ENCODE measurements around the gene MISP. TPM values are rescaled to one million over a fixed set of nuclear protein-coding genes. Genes with fewer than 3 reads are reported as not detected.

MISP gene
- total and polyA plus RNA-seq, 2 of the 8 experiments (the other 6 are each of a cell fraction or from before 2014, with no cell fraction given), result 0.43 to 0.45 TPM

DNA sequence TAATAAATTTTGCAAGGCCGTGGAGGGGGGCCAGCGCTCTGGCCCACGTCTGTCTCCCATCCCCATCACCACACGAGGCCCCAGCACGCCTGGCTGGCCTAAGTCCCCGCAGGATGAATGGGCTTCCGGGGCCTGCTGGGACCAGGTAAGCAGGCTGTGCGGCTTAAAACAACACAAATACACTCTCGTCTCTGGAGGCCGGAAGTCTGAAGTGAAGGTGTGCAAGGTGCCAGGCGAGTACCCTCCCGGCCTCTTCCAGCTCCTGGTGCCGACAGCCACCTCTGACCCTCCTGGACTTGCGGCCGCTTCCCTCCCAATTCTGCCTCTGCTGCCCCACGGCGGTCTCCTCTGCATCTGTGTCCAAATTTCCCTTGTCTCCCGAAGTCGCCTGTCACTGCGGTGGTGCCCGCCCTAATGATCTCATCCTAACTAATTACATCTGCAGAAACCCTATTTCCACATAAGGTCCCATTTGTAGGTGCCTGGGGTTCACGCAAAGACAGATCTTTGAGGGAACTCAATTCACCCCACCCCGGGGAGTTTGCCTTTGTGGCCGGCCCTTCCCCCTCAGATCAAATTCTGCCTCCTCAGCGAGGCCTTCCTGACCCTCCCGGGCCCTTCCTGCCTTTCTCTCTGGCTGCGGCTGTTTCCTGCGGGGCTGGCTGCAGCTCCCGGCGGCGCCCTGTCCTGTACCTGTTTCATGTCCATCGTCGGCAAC lies 38.2 kb downstream of the MISP start (continued):
- TF ChIP-seq, protein P1, sequence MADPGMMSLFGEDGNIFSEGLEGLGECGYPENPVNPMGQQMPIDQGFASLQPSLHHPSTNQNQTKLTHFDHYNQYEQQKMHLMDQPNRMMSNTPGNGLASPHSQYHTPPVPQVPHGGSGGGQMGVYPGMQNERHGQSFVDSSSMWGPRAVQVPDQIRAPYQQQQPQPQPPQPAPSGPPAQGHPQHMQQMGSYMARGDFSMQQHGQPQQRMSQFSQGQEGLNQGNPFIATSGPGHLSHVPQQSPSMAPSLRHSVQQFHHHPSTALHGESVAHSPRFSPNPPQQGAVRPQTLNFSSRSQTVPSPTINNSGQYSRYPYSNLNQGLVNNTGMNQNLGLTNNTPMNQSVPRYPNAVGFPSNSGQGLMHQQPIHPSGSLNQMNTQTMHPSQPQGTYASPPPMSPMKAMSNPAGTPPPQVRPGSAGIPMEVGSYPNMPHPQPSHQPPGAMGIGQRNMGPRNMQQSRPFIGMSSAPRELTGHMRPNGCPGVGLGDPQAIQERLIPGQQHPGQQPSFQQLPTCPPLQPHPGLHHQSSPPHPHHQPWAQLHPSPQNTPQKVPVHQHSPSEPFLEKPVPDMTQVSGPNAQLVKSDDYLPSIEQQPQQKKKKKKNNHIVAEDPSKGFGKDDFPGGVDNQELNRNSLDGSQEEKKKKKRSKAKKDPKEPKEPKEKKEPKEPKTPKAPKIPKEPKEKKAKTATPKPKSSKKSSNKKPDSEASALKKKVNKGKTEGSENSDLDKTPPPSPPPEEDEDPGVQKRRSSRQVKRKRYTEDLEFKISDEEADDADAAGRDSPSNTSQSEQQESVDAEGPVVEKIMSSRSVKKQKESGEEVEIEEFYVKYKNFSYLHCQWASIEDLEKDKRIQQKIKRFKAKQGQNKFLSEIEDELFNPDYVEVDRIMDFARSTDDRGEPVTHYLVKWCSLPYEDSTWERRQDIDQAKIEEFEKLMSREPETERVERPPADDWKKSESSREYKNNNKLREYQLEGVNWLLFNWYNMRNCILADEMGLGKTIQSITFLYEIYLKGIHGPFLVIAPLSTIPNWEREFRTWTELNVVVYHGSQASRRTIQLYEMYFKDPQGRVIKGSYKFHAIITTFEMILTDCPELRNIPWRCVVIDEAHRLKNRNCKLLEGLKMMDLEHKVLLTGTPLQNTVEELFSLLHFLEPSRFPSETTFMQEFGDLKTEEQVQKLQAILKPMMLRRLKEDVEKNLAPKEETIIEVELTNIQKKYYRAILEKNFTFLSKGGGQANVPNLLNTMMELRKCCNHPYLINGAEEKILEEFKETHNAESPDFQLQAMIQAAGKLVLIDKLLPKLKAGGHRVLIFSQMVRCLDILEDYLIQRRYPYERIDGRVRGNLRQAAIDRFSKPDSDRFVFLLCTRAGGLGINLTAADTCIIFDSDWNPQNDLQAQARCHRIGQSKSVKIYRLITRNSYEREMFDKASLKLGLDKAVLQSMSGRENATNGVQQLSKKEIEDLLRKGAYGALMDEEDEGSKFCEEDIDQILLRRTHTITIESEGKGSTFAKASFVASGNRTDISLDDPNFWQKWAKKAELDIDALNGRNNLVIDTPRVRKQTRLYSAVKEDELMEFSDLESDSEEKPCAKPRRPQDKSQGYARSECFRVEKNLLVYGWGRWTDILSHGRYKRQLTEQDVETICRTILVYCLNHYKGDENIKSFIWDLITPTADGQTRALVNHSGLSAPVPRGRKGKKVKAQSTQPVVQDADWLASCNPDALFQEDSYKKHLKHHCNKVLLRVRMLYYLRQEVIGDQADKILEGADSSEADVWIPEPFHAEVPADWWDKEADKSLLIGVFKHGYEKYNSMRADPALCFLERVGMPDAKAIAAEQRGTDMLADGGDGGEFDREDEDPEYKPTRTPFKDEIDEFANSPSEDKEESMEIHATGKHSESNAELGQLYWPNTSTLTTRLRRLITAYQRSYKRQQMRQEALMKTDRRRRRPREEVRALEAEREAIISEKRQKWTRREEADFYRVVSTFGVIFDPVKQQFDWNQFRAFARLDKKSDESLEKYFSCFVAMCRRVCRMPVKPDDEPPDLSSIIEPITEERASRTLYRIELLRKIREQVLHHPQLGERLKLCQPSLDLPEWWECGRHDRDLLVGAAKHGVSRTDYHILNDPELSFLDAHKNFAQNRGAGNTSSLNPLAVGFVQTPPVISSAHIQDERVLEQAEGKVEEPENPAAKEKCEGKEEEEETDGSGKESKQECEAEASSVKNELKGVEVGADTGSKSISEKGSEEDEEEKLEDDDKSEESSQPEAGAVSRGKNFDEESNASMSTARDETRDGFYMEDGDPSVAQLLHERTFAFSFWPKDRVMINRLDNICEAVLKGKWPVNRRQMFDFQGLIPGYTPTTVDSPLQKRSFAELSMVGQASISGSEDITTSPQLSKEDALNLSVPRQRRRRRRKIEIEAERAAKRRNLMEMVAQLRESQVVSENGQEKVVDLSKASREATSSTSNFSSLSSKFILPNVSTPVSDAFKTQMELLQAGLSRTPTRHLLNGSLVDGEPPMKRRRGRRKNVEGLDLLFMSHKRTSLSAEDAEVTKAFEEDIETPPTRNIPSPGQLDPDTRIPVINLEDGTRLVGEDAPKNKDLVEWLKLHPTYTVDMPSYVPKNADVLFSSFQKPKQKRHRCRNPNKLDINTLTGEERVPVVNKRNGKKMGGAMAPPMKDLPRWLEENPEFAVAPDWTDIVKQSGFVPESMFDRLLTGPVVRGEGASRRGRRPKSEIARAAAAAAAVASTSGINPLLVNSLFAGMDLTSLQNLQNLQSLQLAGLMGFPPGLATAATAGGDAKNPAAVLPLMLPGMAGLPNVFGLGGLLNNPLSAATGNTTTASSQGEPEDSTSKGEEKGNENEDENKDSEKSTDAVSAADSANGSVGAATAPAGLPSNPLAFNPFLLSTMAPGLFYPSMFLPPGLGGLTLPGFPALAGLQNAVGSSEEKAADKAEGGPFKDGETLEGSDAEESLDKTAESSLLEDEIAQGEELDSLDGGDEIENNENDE (IDR thresholded peaks at IDR 0.05; ENCODE audit: insufficient replicate concordance, low read length), result no peak
- TF ChIP-seq GTF2F1 (IDR thresholded peaks at IDR 0.05; ENCODE audit: borderline replicate concordance, low read depth, low read length) (no peak), MAFK (IDR thresholded peaks at IDR 0.05; ENCODE audit: low read depth, low read length) (peak; percentile 10; the same call in 1 of the 2 replicates), TBP (IDR thresholded peaks at IDR 0.05; ENCODE audit: low read depth, low read length) (no peak), ASH2L (IDR thresholded peaks at IDR 0.05; ENCODE audit: low read length) (no peak), EGR1 (IDR thresholded peaks at IDR 0.05; ENCODE audit: borderline replicate concordance, low read depth, low read length) (no peak), RAD21 (IDR thresholded peaks at IDR 0.05 in 1 of 2, conservative IDR thresholded peaks at IDR 0.05 in 1 of 2; ENCODE audit: low read depth in 2 of 2, low read length in 2 of 2) (peak in 1 of 2 experiments; percentile 14; a peak in 1 of 4 replicates), SUZ12 (IDR thresholded peaks at IDR 0.05; ENCODE audit: low read length) (no peak), RBBP5 (IDR thresholded peaks at IDR 0.05; ENCODE audit: borderline replicate concordance, low read depth, low read length) (no peak), CHD2 (IDR thresholded peaks at IDR 0.05; ENCODE audit: low read length) (no peak), SRF (IDR thresholded peaks at IDR 0.05; ENCODE audit: low read depth, low read length) (no peak)
